Parathyroid adenoma (tissue), 2 donors: ENCODE data around the gene AGXT.

ENCODE experiments used
- H2AFZ ChIP-seq: fragments of 300-600 bp; sonication (generic); one replicate; pipeline ENCODE4 v1.7.0; 2017; ENCODE audit warnings: antibody characterized with exemption, mild to moderate bottlenecking
- H3K27ac ChIP-seq: fragments of 300-600 bp; sonication (generic); one replicate; pipeline ENCODE4 v1.7.0; 2017
- H3K27me3 ChIP-seq: fragments of 300-600 bp; sonication (generic); one replicate; pipeline ENCODE4 v1.7.0; 2017; ENCODE audit warnings: low read length; ENCODE audit not compliant: control insufficient read depth, insufficient read depth
- H3K36me3 ChIP-seq: fragments of 300-600 bp; sonication (generic); one replicate; pipeline ENCODE4 v1.7.0; 2017; ENCODE audit warnings: low read length; ENCODE audit not compliant: control insufficient read depth, insufficient read depth
- H3K4me1 ChIP-seq: fragments of 300-600 bp; sonication (generic); one replicate; pipeline ENCODE4 v1.7.0; 2017; ENCODE audit warnings: control low read depth
- H3K4me2 ChIP-seq: fragments of 300-600 bp; sonication (generic); one replicate; pipeline ENCODE4 v1.7.0; 2017; ENCODE audit warnings: low read length
- H3K4me3 ChIP-seq: fragments of 300-600 bp; sonication (generic); one replicate; pipeline ENCODE4 v1.7.0; 2017; ENCODE audit warnings: low read depth, low read length
- H3K79me2 ChIP-seq: fragments of 300-600 bp; sonication (generic); one replicate; pipeline ENCODE4 v1.7.0; 2017; ENCODE audit warnings: control low read depth
- H3K9ac ChIP-seq: fragments of 300-600 bp; sonication (generic); one replicate; pipeline ENCODE4 v1.7.0; 2017; ENCODE audit warnings: mild to moderate bottlenecking
- H3K9me3 ChIP-seq: fragments of 300-600 bp; sonication (generic); one replicate; pipeline ENCODE4 v1.7.0; 2017; ENCODE audit warnings: low read length; ENCODE audit not compliant: control insufficient read depth
- CTCF ChIP-seq: fragments of 300-600 bp; sonication (generic); IDR thresholded peaks from one replicate; pipeline ENCODE4 v1.7.0; 2017; ENCODE audit warnings: antibody characterized with exemption, mild to moderate bottlenecking
- donor health status: primary hyperparathyroidism.

AGXT gene

GRCh38 chr2:240821429-240821778 is 47.2 kb upstream of the AGXT start:
- Histone ChIP-seq H3K36me3 (no peaks in the 10 kb centered on the region), H3K9ac (no peak overlapping the region), H3K4me1 (no peaks in the 10 kb centered on the region), H3K4me3 (no peak overlapping the region), H3K4me2 (no peak overlapping the region), H3K79me2 (no peaks in the 10 kb centered on the region), H3K9me3 (no peaks in the 10 kb centered on the region), H3K27me3 (no peaks in the 10 kb centered on the region), H2AFZ (no peak overlapping the region), H3K27ac (no peak overlapping the region)
- TF ChIP-seq CTCF = no peak

- Histone ChIP-seq H3K4me2 (no peak overlapping the region), H3K36me3 (no peaks in the 10 kb centered on the region), H3K27ac (no peak overlapping the region), H3K79me2 (no peaks in the 10 kb centered on the region), H3K9me3 (no peaks in the 10 kb centered on the region), H2AFZ (no peak overlapping the region), H3K4me1 (no peaks in the 10 kb centered on the region), H3K27me3 (no peaks in the 10 kb centered on the region), H3K9ac (no peak overlapping the region), H3K4me3 (no peak overlapping the region)
- no peak for TF ChIP-seq CTCF
These were observed 46.3 kb upstream of the AGXT start for GRCh38 chr2:240822280-240822847.

- H3K9ac ChIP-seq = no peak overlapping the region
- no peaks in the 10 kb centered on the region for H3K27me3 ChIP-seq
- TF ChIP-seq CTCF = no peak
These were observed 44.9 kb upstream of the AGXT start for GRCh38 chr2:240823449-240824336.

DNA sequence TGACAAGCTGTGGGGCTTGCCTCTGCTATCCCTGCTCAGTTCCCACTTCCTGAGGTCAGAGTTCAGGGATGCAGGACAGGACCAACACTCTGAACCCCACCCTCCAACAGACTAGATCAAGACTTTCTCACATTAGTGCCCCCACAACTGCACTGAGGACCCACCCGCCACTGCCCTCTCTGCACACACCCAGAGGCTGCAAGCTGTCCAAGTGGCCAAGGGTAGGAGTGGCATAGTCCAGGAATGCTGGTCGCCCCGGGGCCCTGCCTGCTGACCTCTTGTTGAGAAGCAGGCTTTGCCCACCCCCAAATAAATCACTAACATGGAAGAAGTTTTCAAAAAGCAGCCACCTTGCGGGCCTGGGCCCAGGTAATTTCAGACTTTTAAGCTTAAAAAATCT is 43.1 kb upstream of the AGXT start:
- Histone ChIP-seq H3K27me3 (no peaks in the 10 kb centered on the region), H3K27ac (no peak overlapping the region)

More at GRCh38 chr2:240823449-240824336, 44.9 kb upstream of the AGXT start:
- Histone ChIP-seq H3K4me2 (no peak overlapping the region), H3K9me3 (no peaks in the 10 kb centered on the region), H3K4me1 (no peaks in the 10 kb centered on the region), H3K4me3 (no peak overlapping the region), H3K27ac (no peak overlapping the region), H2AFZ (no peak overlapping the region), H3K79me2 (no peaks in the 10 kb centered on the region), H3K36me3 (no peaks in the 10 kb centered on the region)

More for the DNA sequence above, 43.1 kb upstream of the AGXT start:
- no peak overlapping the region for H3K4me2 ChIP-seq
- H3K9ac ChIP-seq = no peak overlapping the region
- H3K4me3 ChIP-seq = no peak overlapping the region
- no peaks in the 10 kb centered on the region for H3K4me1 ChIP-seq
- no peak overlapping the region for H2AFZ ChIP-seq
- no peaks in the 10 kb centered on the region for H3K79me2 ChIP-seq
- no peaks in the 10 kb centered on the region for H3K9me3 ChIP-seq
- TF ChIP-seq CTCF = no peak
- no peaks in the 10 kb centered on the region for H3K36me3 ChIP-seq
